Osteoblast (primary cell): Measurements from ENCODE around the gene ITGB8. TPM values are rescaled to one million over a fixed set of nuclear protein-coding genes. Genes with fewer than 3 reads are reported as not detected.

Source experiments
- DNase-seq: peaks from one replicate; pipeline ENCODE4 v3.0.0; 2011; ENCODE audit warnings: low spot score, mixed read lengths; ENCODE audit not compliant: insufficient read length; ENCODE audit errors: missing footprints
- H2AFZ ChIP-seq: 2 replicates; pipeline ENCODE4 v1.6.0; 2011; ENCODE audit warnings: mild to moderate bottlenecking, low read length
- H3K27ac ChIP-seq: 2 replicates; pipeline ENCODE4 v1.5.1; 2011; ENCODE audit warnings: mild to moderate bottlenecking, low read depth, low read length, moderate library complexity
- H3K27me3 ChIP-seq: 2 replicates; pipeline ENCODE4 v1.6.0; 2012; ENCODE audit warnings: mild to moderate bottlenecking, control low read depth, inconsistent platforms, low read length, moderate library complexity; ENCODE audit not compliant: insufficient read depth
- H3K36me3 ChIP-seq: 2 replicates; pipeline ENCODE4 v1.5.1; 2011; ENCODE audit warnings: mild to moderate bottlenecking, low read length, control low read depth, moderate library complexity; ENCODE audit not compliant: insufficient read depth
- H3K4me1 ChIP-seq: 2 replicates; pipeline ENCODE4 v1.5.1; 2011; ENCODE audit warnings: mild to moderate bottlenecking, low read length, control low read depth, moderate library complexity; ENCODE audit not compliant: insufficient read depth
- H3K4me2 ChIP-seq: 2 replicates; pipeline ENCODE4 v1.6.0; 2011; ENCODE audit warnings: mild to moderate bottlenecking, low read length; ENCODE audit not compliant: insufficient read depth
- H3K4me3 ChIP-seq: fragments of 200-600 bp; sonication (generic); 3 replicates; pipeline ENCODE4 v1.5.1; 2012; ENCODE audit warnings: mild to moderate bottlenecking, low read length, inconsistent platforms; ENCODE audit not compliant: insufficient read depth
- H3K79me2 ChIP-seq: 2 replicates; pipeline ENCODE4 v1.6.0; 2012; ENCODE audit warnings: mild to moderate bottlenecking, low read length, control low read depth, inconsistent platforms; ENCODE audit not compliant: insufficient read depth
- H3K9me3 ChIP-seq: 2 replicates; pipeline ENCODE4 v1.5.1; 2011; ENCODE audit warnings: low read depth, low read length, control low read depth
- H4K20me1 ChIP-seq: 2 replicates; pipeline ENCODE4 v1.6.0; 2012; ENCODE audit warnings: mild to moderate bottlenecking, low read length, control low read depth; ENCODE audit not compliant: insufficient read depth
- CTCF ChIP-seq: IDR thresholded peaks from 2 replicates; pipeline ENCODE4 v1.5.1; 2011; ENCODE audit warnings: mild to moderate bottlenecking, low read depth, low read length, moderate library complexity; ENCODE audit errors: extremely low read depth
- total RNA-seq: library from RNA; depleted of rRNA; stranded (reverse); fragments of >200 nt; gene quantifications from 2 replicates; pipeline ENCODE4 v1.2.3, GENCODE V29; 2012

Gene ITGB8
- total RNA-seq, 1 donor, result 35.1 TPM

- no peaks in the 10 kb centered on the region for H3K4me1 ChIP-seq
- H3K9me3 ChIP-seq, result no peaks in the 10 kb centered on the region
- H3K36me3 ChIP-seq, result no peaks in the 10 kb centered on the region
- DNase-seq, result no peak
- H3K27ac ChIP-seq, result no peak overlapping the region
- H3K4me3 ChIP-seq, result no peak overlapping the region
- no peak overlapping the region for H2AFZ ChIP-seq
- H3K4me2 ChIP-seq, result no peak overlapping the region
- no peaks in the 10 kb centered on the region for H3K79me2 ChIP-seq
- no peaks in the 10 kb centered on the region for H4K20me1 ChIP-seq
- TF ChIP-seq CTCF, result no peak
- no peaks in the 10 kb centered on the region for H3K27me3 ChIP-seq
These were observed 116.4 kb downstream of the ITGB8 start for GRCh38 chr7:20447021-20447650.

GRCh38 chr7:20449176-20449575 is 118.5 kb downstream of the ITGB8 start:
- H4K20me1 ChIP-seq, result no peaks in the 10 kb centered on the region
- H3K27ac ChIP-seq, result no peak overlapping the region
- no peaks in the 10 kb centered on the region for H3K79me2 ChIP-seq
- H3K27me3 ChIP-seq, result no peaks in the 10 kb centered on the region
- no peaks in the 10 kb centered on the region for H3K4me1 ChIP-seq
- DNase-seq, result no peak
- H3K4me3 ChIP-seq, result no peak overlapping the region
- no peaks in the 10 kb centered on the region for H3K36me3 ChIP-seq
- H2AFZ ChIP-seq, result no peak overlapping the region
- H3K4me2 ChIP-seq, result no peak overlapping the region
- no peaks in the 10 kb centered on the region for H3K9me3 ChIP-seq
- no peak for TF ChIP-seq CTCF

- no peak overlapping the region for H3K4me3 ChIP-seq
- H3K79me2 ChIP-seq, result no peaks in the 10 kb centered on the region
- H3K36me3 ChIP-seq, result no peaks in the 10 kb centered on the region
- no peak for TF ChIP-seq CTCF
- no peaks in the 10 kb centered on the region for H3K9me3 ChIP-seq
- H2AFZ ChIP-seq, result no peak overlapping the region
- no peak overlapping the region for H3K4me2 ChIP-seq
- no peak for DNase-seq
- no peaks in the 10 kb centered on the region for H3K27me3 ChIP-seq
- H3K4me1 ChIP-seq, result no peaks in the 10 kb centered on the region
- no peak overlapping the region for H3K27ac ChIP-seq
- no peaks in the 10 kb centered on the region for H4K20me1 ChIP-seq
These were observed 119.8 kb downstream of the ITGB8 start for GRCh38 chr7:20450536-20450935.

- H3K4me1 ChIP-seq, result no peaks in the 10 kb centered on the region
- no peak overlapping the region for H2AFZ ChIP-seq
- no peaks in the 10 kb centered on the region for H3K79me2 ChIP-seq
- no peak overlapping the region for H3K4me3 ChIP-seq
- no peak for DNase-seq
- H4K20me1 ChIP-seq, result no peaks in the 10 kb centered on the region
- no peak overlapping the region for H3K4me2 ChIP-seq
- TF ChIP-seq CTCF, result no peak
- H3K36me3 ChIP-seq, result no peaks in the 10 kb centered on the region
- H3K27me3 ChIP-seq, result no peaks in the 10 kb centered on the region
- no peak overlapping the region for H3K27ac ChIP-seq
- no peaks in the 10 kb centered on the region for H3K9me3 ChIP-seq
These were observed 123.5 kb downstream of the ITGB8 start for GRCh38 chr7:20454202-20454601.
